ENCODE results near the gene IL17C. TPM values are rescaled to one million over a fixed set of nuclear protein-coding genes. Genes with fewer than 3 reads are reported as not detected.
A peak's percentile ranks its signal among the peaks of the same experiment; 100 is the strongest.

The IL17C gene
- total RNA-seq, 1 experiment from 2014 or later = 1.9 TPM

GRCh38 chr16:88599825-88600538 lies 38.4 kb upstream of the IL17C start (continued):
- no peak for TF ChIP-seq USF2 (CRISPR knock-in tag; IDR thresholded peaks at IDR 0.05)
- no peak for TF ChIP-seq TEAD4 (CRISPR knock-in tag; IDR thresholded peaks at IDR 0.05)
- no peak for TF ChIP-seq EMX1 (CRISPR knock-in tag; IDR thresholded peaks at IDR 0.05)
- no peak for TF ChIP-seq NR3C1 (CRISPR knock-in tag; conservative IDR thresholded peaks at IDR 0.05; ENCODE audit: low read depth)
- TF ChIP-seq SP1 (CRISPR knock-in tag; conservative IDR thresholded peaks at IDR 0.05) = no peak
- TF ChIP-seq ZNF317 (CRISPR knock-in tag; IDR thresholded peaks at IDR 0.05; ENCODE audit: borderline replicate concordance, low read depth) = no peak
- TF ChIP-seq ZNF425 (CRISPR knock-in tag; conservative IDR thresholded peaks at IDR 0.05) = no peak
- TF ChIP-seq E2F4 (CRISPR knock-in tag; IDR thresholded peaks at IDR 0.05; ENCODE audit: borderline replicate concordance, low read depth) = no peak
- TF ChIP-seq ZMAT4 (CRISPR knock-in tag; IDR thresholded peaks at IDR 0.05) = no peak
- no peak for TF ChIP-seq ATF1 (CRISPR knock-in tag; IDR thresholded peaks at IDR 0.05)
- TF ChIP-seq TCF7 (CRISPR knock-in tag; IDR thresholded peaks at IDR 0.05; ENCODE audit: low read depth) = no peak

GRCh38 chr16:88600539-88600896 lies 37.9 kb upstream of the IL17C start:
- Mint-ChIP-seq H3K9me3 (no peaks in the 10 kb centered on the region), H3K4me3 (no peak overlapping the region), H3K27me3 (ENCODE audit: low read depth) (no peaks in the 10 kb centered on the region), H3K36me3 (peaks cover 45% of the 10 kb centered on the region), H3K27ac (peak overlapping the region; percentile 72; the same call in 1 of the 2 replicates), H3K4me1 (peaks cover 20% of the 10 kb centered on the region)
- no peak for TF ChIP-seq CREB1 (CRISPR knock-in tag; IDR thresholded peaks at IDR 0.05)
- no peak for TF ChIP-seq ZNF416 (CRISPR knock-in tag; IDR thresholded peaks at IDR 0.05)
- no peak for TF ChIP-seq SMAD4 (CRISPR knock-in tag; IDR thresholded peaks at IDR 0.05)
- TF ChIP-seq MYBL2 (CRISPR knock-in tag; IDR thresholded peaks at IDR 0.05) = no peak
- TF ChIP-seq IRF2 (CRISPR knock-in tag; IDR thresholded peaks at IDR 0.05; ENCODE audit: borderline replicate concordance, low read depth) = no peak
- TF ChIP-seq ZNF263 (CRISPR knock-in tag; IDR thresholded peaks at IDR 0.05; ENCODE audit: low read depth) = no peak
- TF ChIP-seq NR3C1 (CRISPR knock-in tag; conservative IDR thresholded peaks at IDR 0.05; ENCODE audit: low read depth) = no peak
- TF ChIP-seq OVOL2 (CRISPR knock-in tag; IDR thresholded peaks at IDR 0.05; ENCODE audit: borderline replicate concordance) = no peak
- no peak for TF ChIP-seq TP53 (CRISPR knock-in tag; IDR thresholded peaks at IDR 0.05)
- no peak for TF ChIP-seq HMGA2 (CRISPR knock-in tag; IDR thresholded peaks at IDR 0.05)
- no peak for TF ChIP-seq GABPB1 (CRISPR knock-in tag; IDR thresholded peaks at IDR 0.05)
- no peak for TF ChIP-seq ZNF121 (CRISPR knock-in tag; IDR thresholded peaks at IDR 0.05)
- no peak for TF ChIP-seq ARID4B (CRISPR knock-in tag; IDR thresholded peaks at IDR 0.05; ENCODE audit: borderline replicate concordance)
- no peak for TF ChIP-seq FOXJ3 (CRISPR knock-in tag; IDR thresholded peaks at IDR 0.05; ENCODE audit: borderline replicate concordance)
- no peak for TF ChIP-seq RORB (CRISPR knock-in tag; IDR thresholded peaks at IDR 0.05)
- DNase-seq (ENCODE audit: low spot score) = no peak
- CTCF ChIA-PET = interaction anchor here (0.9 to 2.9 kb wide), 7 partner anchors 10 to 137 kb away, joined by 3 to 7 read pairs (median 4); no protein-coding TSS in a partner anchor
- POLR2A ChIA-PET = interaction anchor here (0.6 kb wide), 1 partner anchor 31 kb away, joined by 3 read pairs; the partner anchor contains the start of gene ZC3H18
- ATAC-seq = no peak
